ENCODE measurements around the gene RETREG1. TPM values are rescaled to one million over a fixed set of nuclear protein-coding genes. Genes with fewer than 3 reads are reported as not detected.

Gene RETREG1
- total and polyA plus RNA-seq, 11 donors: 24.5 to 219 (median 169) TPM

GRCh38 chr5:16596581-16596940, 20.2 kb downstream of the RETREG1 start:
- peaks cover 0 to 64% (median 15%) of the 10 kb centered on the region in 12 donors for H3K4me1 ChIP-seq
- H3K36me3 ChIP-seq: no peaks in the 10 kb centered on the region
- DNase-seq: peak in 1 of 5 donors; percentile 33
- H3K27ac ChIP-seq: peak overlapping the region in 5 of 12 donors; percentile 2 to 61 (median 17)
- intact Hi-C loops (cut with DNase I): no loop called here
- H3K9me3 ChIP-seq: no peaks in the 10 kb centered on the region
- no peaks in the 10 kb centered on the region for H3K27me3 ChIP-seq
- WGBS, 4 donors: 52 to 65% (median 63%) methylated on average over 5 of the region's 5 CpGs
- no peak overlapping the region for H3K4me3 ChIP-seq
- ATAC-seq: peak in 2 of 4 donors; percentile 21 to 35
- TF ChIP-seq POLR2A (IDR thresholded peaks at IDR 0.05) (no peak), CTCF (IDR thresholded peaks at IDR 0.05) (no peak)

DNA sequence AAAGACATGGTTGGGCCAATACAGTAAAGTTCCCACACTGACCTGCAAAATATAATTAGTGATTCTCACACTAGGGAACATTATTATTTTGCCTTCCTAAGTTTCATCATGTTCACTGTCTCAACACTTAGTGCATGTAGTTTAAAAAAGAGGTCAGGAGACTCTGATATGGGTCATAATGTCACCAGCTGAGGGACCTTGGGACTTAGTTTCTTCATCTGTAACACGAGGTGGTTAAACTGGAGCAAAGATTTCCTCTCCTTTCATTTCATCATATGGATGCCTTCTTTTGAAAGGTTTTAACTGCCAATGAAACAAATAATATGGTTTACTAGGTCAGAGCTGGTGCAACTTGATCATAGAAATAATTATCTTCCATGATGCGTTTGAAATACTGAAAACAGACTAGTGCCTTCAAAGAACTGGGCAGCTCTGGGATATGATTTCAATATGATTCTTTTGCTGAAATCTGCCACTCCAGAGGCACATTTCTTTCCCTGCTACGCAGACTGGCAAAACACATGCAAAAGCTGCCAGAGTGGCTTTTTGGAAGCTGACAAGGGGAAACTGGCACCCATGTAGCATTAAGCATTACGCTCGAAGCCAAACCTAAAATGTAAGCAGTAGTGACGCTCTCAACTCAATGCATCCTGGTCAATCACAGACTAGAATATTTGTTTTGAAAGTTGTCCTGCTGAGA, 20.8 kb downstream of the RETREG1 start:
- intact Hi-C loops (cut with DNase I): no loop called here
- H3K9me3 ChIP-seq: no peaks in the 10 kb centered on the region
- H3K27me3 ChIP-seq: no peaks in the 10 kb centered on the region
- WGBS, 4 donors: 73 to 84% (median 82%) methylated on average over 6 of the region's 6 CpGs
- H3K4me1 ChIP-seq: peaks cover 0 to 64% (median 16%) of the 10 kb centered on the region in 12 donors
- no peak for ATAC-seq
- no peak for TF ChIP-seq CTCF (IDR thresholded peaks at IDR 0.05)
- TF ChIP-seq POLR2A (IDR thresholded peaks at IDR 0.05): no peak
- H3K36me3 ChIP-seq: no peaks in the 10 kb centered on the region
- no peak overlapping the region for H3K4me3 ChIP-seq
- DNase-seq: no peak
- peak overlapping the region in 5 of 12 donors; percentile 2 to 61 (median 17) for H3K27ac ChIP-seq

DNA sequence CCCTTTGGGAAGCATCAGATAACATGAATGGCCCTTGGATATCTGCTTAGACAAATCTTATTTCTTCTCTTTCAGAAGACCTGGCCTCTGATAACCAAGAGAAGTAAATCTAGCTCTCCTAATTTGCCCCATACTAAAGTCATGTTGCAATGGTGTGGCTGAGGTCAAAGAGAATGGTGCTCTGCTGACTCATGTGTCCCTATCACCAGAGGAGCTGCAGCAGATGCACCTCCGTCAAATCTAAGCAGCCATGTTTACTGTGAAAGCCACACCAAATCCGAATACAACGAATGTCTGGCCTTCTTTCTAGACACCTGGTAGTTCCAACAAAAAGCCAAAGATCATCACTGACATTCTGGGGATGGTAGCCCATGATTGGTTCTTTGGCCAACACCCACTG, 23.2 kb downstream of the RETREG1 start:
- H3K4me1 ChIP-seq: peaks cover 0 to 55% (median 12%) of the 10 kb centered on the region in 12 donors
- intact Hi-C loops (cut with DNase I): no loop called here
- no peak overlapping the region for H3K4me3 ChIP-seq
- H3K36me3 ChIP-seq: no peaks in the 10 kb centered on the region
- DNase-seq (no peak), ATAC-seq (peak in 2 of 4 donors; percentile 47 to 63)
- no peak for TF ChIP-seq CTCF (IDR thresholded peaks at IDR 0.05)
- no peak for TF ChIP-seq POLR2A (IDR thresholded peaks at IDR 0.05)
- no peaks in the 10 kb centered on the region for H3K27me3 ChIP-seq
- WGBS, 4 donors: 77 to 91% (median 84%) methylated on average over 3 of the region's 3 CpGs
- H3K9me3 ChIP-seq: no peaks in the 10 kb centered on the region
- peak overlapping the region in 1 of 12 donors; percentile 0 for H3K27ac ChIP-seq

DNA sequence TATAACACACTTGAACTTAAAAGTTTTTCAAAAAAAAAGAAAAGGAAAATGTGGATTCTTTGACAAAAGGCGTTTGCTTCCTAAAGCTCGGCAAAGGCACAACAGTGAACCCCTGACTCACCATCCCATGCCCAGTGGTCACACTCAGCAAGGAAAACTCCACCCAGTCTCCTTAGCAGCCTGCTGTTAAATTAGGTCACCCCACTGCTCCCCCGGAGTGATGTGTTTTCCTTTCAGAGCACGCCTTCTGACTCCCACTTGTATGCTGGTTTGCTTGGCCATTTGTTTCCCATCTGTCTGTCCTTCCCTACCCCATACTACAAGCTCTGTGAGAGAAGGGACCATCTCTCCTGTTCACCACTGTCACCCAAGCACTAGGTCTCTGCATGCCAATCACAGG, 23.8 kb downstream of the RETREG1 start:
- ATAC-seq: peak in 1 of 4 donors; percentile 61
- peak in 1 of 5 donors; percentile 43 for DNase-seq
- 62 to 69% (median 67%) methylated on average over 4 of the region's 4 CpGs for WGBS, 4 donors
- Histone ChIP-seq H3K4me3 (no peak overlapping the region), H3K27me3 (no peaks in the 10 kb centered on the region), H3K9me3 (no peaks in the 10 kb centered on the region), H3K27ac (peak overlapping the region in 1 of 12 donors; percentile 0), H3K4me1 (peaks cover 0 to 54% (median 14%) of the 10 kb centered on the region in 12 donors), H3K36me3 (no peaks in the 10 kb centered on the region)
- TF ChIP-seq CTCF (IDR thresholded peaks at IDR 0.05) (no peak), POLR2A (IDR thresholded peaks at IDR 0.05) (no peak)
- intact Hi-C loops (cut with DNase I): no loop called here

Data from heart left ventricle (tissue), 16 donors.